Mesendoderm (in vitro differentiated cells): Measurements from ENCODE around the gene MYL12B.
A peak's percentile ranks its signal among the peaks of the same experiment; 100 is the strongest.

Source experiments
- DNase-seq: peaks from one replicate; pipeline ENCODE4 v3.0.0; 2013
- H2AK5ac ChIP-seq: 2 replicates; pipeline ENCODE4 v1.6.1; 2013; ENCODE audit warnings: low read length, inconsistent platforms
- H2BK120ac ChIP-seq: 2 replicates; pipeline ENCODE4 v1.6.1; 2013; ENCODE audit warnings: low read depth, mild to moderate bottlenecking, low read length, moderate library complexity, mixed read lengths
- H2BK15ac ChIP-seq: replicated peaks from 2 replicates; pipeline ENCODE4 v1.6.1; 2013; ENCODE audit warnings: low read depth, mild to moderate bottlenecking, moderate library complexity
- H2BK5ac ChIP-seq: 2 replicates; pipeline ENCODE4 v1.6.1; 2013; ENCODE audit warnings: low read length, inconsistent platforms
- H3K18ac ChIP-seq: 2 replicates; pipeline ENCODE4 v1.6.1; 2013; ENCODE audit warnings: mild to moderate bottlenecking, low read length, mixed read lengths
- H3K23ac ChIP-seq: one replicate; pipeline ENCODE4 v1.6.1; 2013; ENCODE audit warnings: low read length
- H3K27ac ChIP-seq: 2 replicates; pipeline ENCODE4 v1.5.1; 2013; ENCODE audit warnings: low read depth, mild to moderate bottlenecking, inconsistent platforms, low read length, moderate library complexity
- H3K27me3 ChIP-seq: 2 replicates; pipeline ENCODE4 v1.6.1; 2013; ENCODE audit warnings: low read length, control low read depth, mild to moderate bottlenecking, inconsistent platforms; ENCODE audit not compliant: insufficient read depth, poor library complexity
- H3K36me3 ChIP-seq: 2 replicates; pipeline ENCODE4 v1.6.1; 2013; ENCODE audit warnings: low read length, inconsistent platforms; ENCODE audit not compliant: control insufficient read depth, insufficient read depth
- H3K4ac ChIP-seq: one replicate; pipeline ENCODE4 v1.6.1; 2013; ENCODE audit warnings: low read depth, mild to moderate bottlenecking, low read length, moderate library complexity
- H3K4me1 ChIP-seq: 2 replicates; pipeline ENCODE4 v1.6.1; 2013; ENCODE audit warnings: low read depth, low read length, inconsistent platforms; ENCODE audit not compliant: control insufficient read depth
- H3K4me2 ChIP-seq: 2 replicates; pipeline ENCODE4 v1.6.1; 2013; ENCODE audit warnings: low read length
- H3K4me3 ChIP-seq: 2 replicates; pipeline ENCODE4 v1.5.1; 2013; ENCODE audit warnings: mild to moderate bottlenecking, low read length
- H3K56ac ChIP-seq: one replicate; pipeline ENCODE4 v1.6.1; 2013; ENCODE audit warnings: low read length
- H3K79me1 ChIP-seq: 2 replicates; pipeline ENCODE4 v1.6.1; 2013; ENCODE audit warnings: low read length, inconsistent platforms
- H3K79me2 ChIP-seq: 2 replicates; pipeline ENCODE4 v1.6.1; 2013; ENCODE audit warnings: mild to moderate bottlenecking, low read length; ENCODE audit not compliant: control insufficient read depth, insufficient read depth
- H3K9ac ChIP-seq: 2 replicates; pipeline ENCODE4 v1.6.1; 2013; ENCODE audit warnings: low read length, inconsistent platforms
- H4K5ac ChIP-seq: one replicate; pipeline ENCODE4 v1.6.1; 2013; ENCODE audit warnings: low read length
- H4K8ac ChIP-seq: one replicate; pipeline ENCODE4 v1.6.1; 2013; ENCODE audit warnings: low read depth, mild to moderate bottlenecking, control low read depth, low read length, moderate library complexity
- WGBS: extraction: QIAGEN DNeasy Blood & Tissue Kit; methylation state at CpG from one replicate; pipeline ENCODE4 v1.1.7; 2013; ENCODE audit warnings: low lambda C conversion rate, missing lambda C conversion rate; ENCODE audit not compliant: insufficient coverage; ENCODE audit errors: extremely low coverage; 5-methylcytosine and 5-hydroxymethylcytosine counted together

The MYL12B gene

GRCh38 chr18:3284501-3284900 lies 22.6 kb downstream of the MYL12B start:
- H3K36me3 ChIP-seq, result no peaks in the 10 kb centered on the region
- H3K23ac ChIP-seq, result no peak overlapping the region
- no peak for DNase-seq
- H2BK120ac ChIP-seq, result no peak overlapping the region
- H3K56ac ChIP-seq, result no peak overlapping the region
- no peak overlapping the region for H2BK15ac ChIP-seq
- H2BK5ac ChIP-seq, result no peak overlapping the region
- H3K9ac ChIP-seq, result no peak overlapping the region
- WGBS, result no CpG with 5 or more reads among the region's 9 CpGs
- no peak overlapping the region for H3K4ac ChIP-seq
- no peak overlapping the region for H3K27ac ChIP-seq
- no peaks in the 10 kb centered on the region for H3K79me1 ChIP-seq
- no peaks in the 10 kb centered on the region for H3K27me3 ChIP-seq
- H4K5ac ChIP-seq, result no peak overlapping the region
- H4K8ac ChIP-seq, result no peak overlapping the region
- H3K79me2 ChIP-seq, result no peaks in the 10 kb centered on the region
- H3K4me1 ChIP-seq, result no peaks in the 10 kb centered on the region
- H2AK5ac ChIP-seq, result no peak overlapping the region
- H3K18ac ChIP-seq, result peak overlapping the region; percentile 16
- H3K4me3 ChIP-seq, result no peak overlapping the region
- no peak overlapping the region for H3K4me2 ChIP-seq

GRCh38 chr18:3286159-3286558 lies 24.2 kb downstream of the MYL12B start:
- Histone ChIP-seq H3K27ac (no peak overlapping the region), H3K4ac (no peak overlapping the region), H3K18ac (no peak overlapping the region), H3K36me3 (no peaks in the 10 kb centered on the region), H3K4me1 (no peaks in the 10 kb centered on the region), H3K4me3 (no peak overlapping the region), H3K56ac (no peak overlapping the region), H3K79me2 (no peaks in the 10 kb centered on the region), H2BK5ac (no peak overlapping the region), H4K5ac (no peak overlapping the region), H3K23ac (no peak overlapping the region), H3K79me1 (no peaks in the 10 kb centered on the region), H2BK15ac (no peak overlapping the region), H2BK120ac (no peak overlapping the region), H3K9ac (no peak overlapping the region), H3K27me3 (no peaks in the 10 kb centered on the region), H2AK5ac (no peak overlapping the region), H4K8ac (no peak overlapping the region), H3K4me2 (no peak overlapping the region)
- WGBS, result no CpG with 5 or more reads among the region's 7 CpGs
- DNase-seq, result no peak

GRCh38 chr18:3293196-3293951 lies 31.4 kb downstream of the MYL12B start:
- Histone ChIP-seq H3K18ac (no peak overlapping the region), H3K23ac (no peak overlapping the region), H3K4me1 (peaks cover 4% of the 10 kb centered on the region), H3K4me2 (no peak overlapping the region), H2BK120ac (no peak overlapping the region), H3K56ac (no peak overlapping the region), H3K9ac (no peak overlapping the region), H4K8ac (no peak overlapping the region), H3K79me1 (peaks cover 4% of the 10 kb centered on the region), H3K36me3 (no peaks in the 10 kb centered on the region), H2BK5ac (no peak overlapping the region), H3K79me2 (peaks cover 4% of the 10 kb centered on the region), H3K4me3 (no peak overlapping the region), H3K27ac (no peak overlapping the region), H2AK5ac (no peak overlapping the region), H4K5ac (no peak overlapping the region), H3K27me3 (no peaks in the 10 kb centered on the region), H3K4ac (no peak overlapping the region), H2BK15ac (no peak overlapping the region)
- WGBS, result no CpG with 5 or more reads among the region's 2 CpGs
- DNase-seq, result no peak

GRCh38 chr18:3294435-3295080 lies 32.6 kb downstream of the MYL12B start:
- Histone ChIP-seq H3K9ac (no peak overlapping the region), H3K4ac (no peak overlapping the region), H3K27ac (no peak overlapping the region), H3K56ac (peak overlapping the region; percentile 12), H3K4me2 (no peak overlapping the region), H2BK5ac (no peak overlapping the region), H3K79me1 (peaks cover 4% of the 10 kb centered on the region), H3K36me3 (no peaks in the 10 kb centered on the region), H3K4me3 (no peak overlapping the region), H3K4me1 (peaks cover 4% of the 10 kb centered on the region), H2BK15ac (no peak overlapping the region), H3K27me3 (no peaks in the 10 kb centered on the region), H4K5ac (no peak overlapping the region), H3K79me2 (peaks cover 4% of the 10 kb centered on the region), H3K18ac (no peak overlapping the region), H3K23ac (no peak overlapping the region), H2BK120ac (no peak overlapping the region), H2AK5ac (no peak overlapping the region), H4K8ac (no peak overlapping the region)
- no CpG with 5 or more reads among the region's 3 CpGs for WGBS
- peak; percentile 76 for DNase-seq

GRCh38 chr18:3297025-3297984 lies 35.4 kb downstream of the MYL12B start:
- peaks cover 4% of the 10 kb centered on the region for H3K79me2 ChIP-seq
- H2BK5ac ChIP-seq, result peak overlapping the region; percentile 66
- peak overlapping the region; percentile 59 for H3K23ac ChIP-seq
- H3K4ac ChIP-seq, result peak overlapping the region; percentile 66
- no CpG with 5 or more reads among the region's 18 CpGs for WGBS
- H3K4me1 ChIP-seq, result peaks cover 4% of the 10 kb centered on the region
- H3K9ac ChIP-seq, result peak overlapping the region; percentile 95
- H3K36me3 ChIP-seq, result no peaks in the 10 kb centered on the region
- H2BK120ac ChIP-seq, result no peak overlapping the region
- peak overlapping the region; percentile 87 for H4K8ac ChIP-seq
- H3K27me3 ChIP-seq, result no peaks in the 10 kb centered on the region
- H3K4me3 ChIP-seq, result peak overlapping the region; percentile 90
- H3K56ac ChIP-seq, result peak overlapping the region; percentile 97
- peak overlapping the region; percentile 77 for H3K27ac ChIP-seq
- no peak overlapping the region for H4K5ac ChIP-seq
- H2BK15ac ChIP-seq, result no peak overlapping the region
- H3K4me2 ChIP-seq, result peak overlapping the region; percentile 98
- H2AK5ac ChIP-seq, result peak overlapping the region; percentile 53
- DNase-seq, result peak; percentile 99
- peak overlapping the region; percentile 91 for H3K18ac ChIP-seq
- H3K79me1 ChIP-seq, result peaks cover 4% of the 10 kb centered on the region
